Activated CD8-positive, alpha-beta memory T cell treated with anti-CD3 and anti-CD28 coated beads, Interleukin-2, amount 50 U/mL, for 24 hours (primary cell): ENCODE measurements around the gene GPC3.

Source experiments
- DNase-seq: peaks from one replicate; pipeline ENCODE4 v3.0.0-alpha.2; 2020; ENCODE audit errors: extremely low read depth

The GPC3 gene

GRCh38 chrX:133685822-133686221 lies 299.6 kb downstream of the GPC3 start:
- DNase-seq = no peak

DNA sequence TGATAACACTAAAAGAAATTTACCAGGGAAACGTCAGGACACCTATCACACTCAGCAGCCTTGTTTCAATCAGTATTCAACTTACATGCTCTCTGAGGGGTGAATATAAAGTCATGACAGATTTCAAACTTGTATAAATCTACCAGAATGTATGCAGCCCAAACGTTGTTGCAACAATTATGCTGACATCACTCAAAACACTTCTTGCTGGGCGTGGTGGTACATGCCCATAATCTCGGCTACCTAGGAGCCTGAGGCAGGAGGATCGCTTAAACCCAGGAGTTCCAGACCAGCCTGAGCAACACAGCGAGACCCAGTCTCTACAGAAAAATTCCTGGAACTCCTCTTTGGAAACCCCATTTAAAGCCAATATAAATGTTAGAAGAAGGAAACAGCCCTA lies 303.5 kb downstream of the GPC3 start:
- no peak for DNase-seq

- no peak for DNase-seq
These were observed 304.0 kb downstream of the GPC3 start for GRCh38 chrX:133681421-133681820.

- no peak for DNase-seq
These were observed 308.0 kb downstream of the GPC3 start for GRCh38 chrX:133677123-133678063.

GRCh38 chrX:133676344-133677122 lies 308.9 kb downstream of the GPC3 start:
- DNase-seq = no peak

- no peak for DNase-seq
These were observed 310.5 kb downstream of the GPC3 start for GRCh38 chrX:133674726-133675470.

DNA sequence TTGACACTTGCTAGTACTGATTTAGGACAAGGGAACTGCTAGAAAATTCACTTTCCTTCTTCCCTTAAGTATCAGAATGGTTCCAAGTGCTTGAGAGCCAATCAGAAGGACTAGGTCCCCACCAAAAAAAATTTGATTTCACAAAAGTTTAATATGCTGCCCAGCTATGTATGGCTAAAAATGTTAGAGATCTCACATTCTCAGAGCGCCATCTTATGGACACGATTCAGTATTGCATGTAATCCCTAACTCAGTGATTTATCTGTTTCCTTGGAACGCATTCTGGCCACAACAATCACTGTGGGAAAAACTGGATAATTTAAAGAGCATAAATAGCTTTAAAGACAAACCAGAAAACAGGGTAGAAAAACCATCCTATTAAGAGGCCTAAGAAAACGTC lies 315.0 kb downstream of the GPC3 start:
- no peak for DNase-seq

- DNase-seq = no peak
These were observed 316.2 kb downstream of the GPC3 start for GRCh38 chrX:133669214-133669613.

- DNase-seq = no peak
These were observed 317.0 kb downstream of the GPC3 start for GRCh38 chrX:133668225-133668931.

GRCh38 chrX:133666256-133666655 lies 319.1 kb downstream of the GPC3 start:
- no peak for DNase-seq

DNA sequence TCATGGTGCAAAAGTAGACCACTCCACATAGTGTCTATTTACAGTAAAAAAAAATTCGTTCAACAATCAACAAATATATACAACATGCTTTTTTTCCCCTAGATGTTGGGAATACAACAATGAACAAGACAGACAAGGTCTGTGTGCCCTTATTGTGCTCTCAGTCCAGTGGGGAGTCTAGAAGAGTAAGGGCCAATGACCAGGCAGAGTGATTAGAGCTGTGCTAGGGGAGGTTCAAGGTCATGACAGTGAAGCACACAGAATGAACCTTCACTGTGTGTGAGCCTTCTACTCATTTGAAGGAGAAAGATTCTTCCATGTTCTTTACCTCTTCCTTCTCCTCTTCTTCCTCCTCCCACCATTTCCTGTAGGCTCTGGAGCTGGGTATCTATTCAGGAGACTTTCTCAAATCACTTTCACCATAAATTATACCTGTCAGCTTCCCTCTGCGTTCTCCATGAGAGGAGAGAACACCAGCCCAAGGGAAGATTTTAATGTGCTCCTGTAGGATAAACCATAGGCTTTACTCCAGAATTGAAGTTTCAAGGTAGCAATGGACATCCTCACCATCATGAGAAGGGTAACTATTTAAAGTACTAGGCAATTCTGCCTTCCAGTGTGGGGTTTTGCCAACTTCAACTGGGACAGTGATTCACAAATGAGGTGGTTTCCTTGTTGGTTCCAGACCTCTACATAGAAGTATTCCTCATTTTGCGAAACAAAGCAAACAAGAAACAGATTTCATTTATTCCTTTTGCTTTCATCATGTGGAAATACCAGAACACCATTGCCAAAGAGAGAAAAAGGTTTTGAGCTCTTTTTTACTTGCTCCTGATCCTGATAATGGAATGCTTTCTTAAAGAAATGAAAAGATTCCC lies 323.2 kb downstream of the GPC3 start:
- no peak for DNase-seq

DNA sequence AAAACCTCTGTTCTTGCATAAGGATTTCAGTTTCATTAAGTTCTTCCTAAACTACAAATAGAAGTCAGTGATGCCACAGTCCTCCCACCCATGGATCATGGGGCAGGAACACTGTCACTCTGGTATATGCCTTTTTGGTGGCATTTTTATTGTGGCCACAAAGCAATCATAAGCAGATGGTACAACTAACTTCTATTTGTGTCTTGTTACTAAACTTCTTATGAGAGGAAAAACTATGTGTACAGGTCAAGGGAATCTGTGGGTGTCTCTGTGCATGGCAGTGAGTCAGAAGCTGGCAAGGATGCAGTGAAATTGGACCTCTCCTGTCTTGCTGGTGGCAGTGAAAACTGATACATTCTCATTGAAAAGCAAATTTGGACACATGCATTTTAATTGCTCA lies 325.1 kb downstream of the GPC3 start:
- no peak for DNase-seq

- DNase-seq = no peak
These were observed 327.0 kb downstream of the GPC3 start for GRCh38 chrX:133658293-133658911.

DNA sequence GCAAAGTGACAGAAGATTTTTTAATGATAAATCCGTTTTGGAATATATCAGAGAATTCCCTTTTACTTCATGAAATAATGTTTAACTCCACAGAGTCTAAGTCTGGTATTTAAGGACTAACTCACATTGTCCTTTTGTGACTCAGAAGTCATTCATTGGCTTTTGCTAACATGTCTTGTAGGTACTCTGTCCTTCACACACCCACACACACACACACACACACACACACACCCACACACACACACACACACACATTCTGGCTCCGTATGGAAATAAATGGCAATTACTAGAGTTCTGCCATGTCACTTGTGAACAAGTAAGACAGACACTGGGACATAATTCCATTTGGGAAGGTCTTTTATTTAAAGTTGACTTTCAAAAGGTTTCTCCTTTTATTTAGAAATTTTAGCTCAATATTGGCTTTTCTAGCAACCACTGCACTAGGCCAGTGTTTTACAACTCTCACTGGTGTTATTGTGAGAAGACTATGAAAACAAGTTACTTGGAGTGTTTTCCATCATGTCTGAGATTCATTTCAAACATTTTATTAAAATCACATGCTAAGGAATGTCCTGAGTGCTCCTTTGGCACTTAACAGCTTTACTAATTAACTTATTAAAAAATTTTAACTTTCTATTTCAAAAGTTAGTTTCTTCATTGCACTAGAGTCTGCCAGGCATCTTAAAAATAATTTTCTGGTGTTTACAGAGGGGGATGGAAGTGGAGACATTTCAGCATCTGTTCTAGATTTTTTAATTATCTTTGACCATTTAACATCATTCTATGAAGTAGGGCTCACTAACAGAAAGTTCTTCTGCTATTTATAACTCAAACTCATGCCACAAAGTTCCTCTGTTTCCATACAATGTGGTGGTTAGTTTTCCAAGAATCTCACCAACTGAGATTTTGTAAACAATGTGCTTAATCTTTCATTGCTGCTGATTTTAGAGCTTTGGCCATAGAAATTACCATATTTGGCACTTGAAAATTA lies 329.8 kb downstream of the GPC3 start:
- DNase-seq = no peak

GRCh38 chrX:133654811-133655210 lies 330.6 kb downstream of the GPC3 start:
- DNase-seq = no peak

DNA sequence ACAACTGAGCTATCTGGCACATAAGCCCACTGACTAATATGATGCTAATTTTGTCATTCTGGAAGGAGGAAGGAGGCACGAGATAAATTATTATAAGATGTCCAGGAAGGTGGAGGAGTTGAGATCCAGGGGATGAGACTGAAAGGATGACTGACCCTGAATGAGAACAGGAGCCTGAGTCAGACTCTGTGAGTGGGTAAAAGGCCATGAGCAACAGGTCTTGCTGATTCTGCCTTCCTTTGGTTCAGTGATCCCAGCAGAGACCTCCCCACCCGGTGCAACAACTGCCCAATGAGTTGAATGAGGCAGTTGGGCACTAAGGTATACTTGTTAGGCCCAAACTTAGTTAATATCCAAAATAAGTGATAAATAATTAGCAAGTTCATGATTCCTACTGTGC lies 332.0 kb downstream of the GPC3 start:
- no peak for DNase-seq

GRCh38 chrX:133652185-133652584 lies 333.2 kb downstream of the GPC3 start:
- no peak for DNase-seq

DNA sequence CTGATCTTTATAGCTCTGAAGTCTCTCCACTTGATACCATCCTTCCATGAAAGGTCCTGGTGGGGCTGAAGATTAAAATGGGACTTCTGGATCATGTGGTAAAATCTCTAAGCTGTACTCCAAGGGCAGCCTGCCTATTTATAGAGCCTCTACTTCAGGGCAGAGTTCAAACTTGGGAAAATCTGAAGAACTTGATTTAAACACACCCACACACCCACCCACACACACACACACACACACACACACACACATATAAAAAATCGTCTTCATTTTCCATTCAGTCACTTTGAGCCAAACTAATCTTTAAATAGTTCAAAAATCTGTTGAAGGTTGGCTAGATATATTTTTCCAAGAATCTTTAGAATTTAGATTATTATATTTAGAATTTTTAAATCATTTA lies 335.2 kb downstream of the GPC3 start:
- DNase-seq = no peak

GRCh38 chrX:133649651-133650050 lies 335.7 kb downstream of the GPC3 start:
- no peak for DNase-seq
